SU-DHL-6 (cell line): Measurements from ENCODE around the gene TP73.
A peak's percentile ranks its signal among the peaks of the same experiment; 100 is the strongest.

Experiments used
- H2AFZ ChIP-seq: fragments of 200-600 bp; sonication (generic); 2 replicates; pipeline ENCODE4 v1.6.1; 2014; ENCODE audit warnings: low read depth, mild to moderate bottlenecking, moderate library complexity, mixed read lengths, antibody characterized with exemption, low read length; ENCODE audit not compliant: severe bottlenecking
- H3F3A ChIP-seq: fragments of 200-600 bp; shearing (Covaris generic); 2 replicates; pipeline ENCODE4 v1.6.0; 2016; ENCODE audit warnings: antibody characterized with exemption, mild to moderate bottlenecking; ENCODE audit not compliant: insufficient read depth
- H3K27ac ChIP-seq: fragments of 200-600 bp; sonication (generic); 2 replicates; pipeline ENCODE4 v1.5.1; 2016; ENCODE audit warnings: low read depth, mild to moderate bottlenecking, low read length, moderate library complexity, mixed read lengths
- H3K27me3 ChIP-seq: fragments of 200-600 bp; sonication (generic), shearing (Covaris generic); 2 replicates; pipeline ENCODE4 v1.6.0; 2014; ENCODE audit warnings: mild to moderate bottlenecking, low read length
- H3K36me3 ChIP-seq: fragments of 200-600 bp; sonication (generic); 2 replicates; pipeline ENCODE4 v1.6.1; 2014; ENCODE audit warnings: mild to moderate bottlenecking, low read length, mixed read lengths
- H3K4me2 ChIP-seq: fragments of 300-600, 200-600 bp; shearing (Covaris generic), sonication (generic); 2 replicates; pipeline ENCODE4 v1.6.0; 2014; ENCODE audit warnings: low read length, low read depth, mild to moderate bottlenecking; ENCODE audit not compliant: poor library complexity, severe bottlenecking
- H3K4me3 ChIP-seq: fragments of 200-600 bp; sonication (generic); 2 replicates; pipeline ENCODE4 v1.5.1; 2014; ENCODE audit warnings: antibody characterized with exemption, low read length, mild to moderate bottlenecking, mixed read lengths; ENCODE audit not compliant: insufficient read depth, poor library complexity, severe bottlenecking
- H3K79me2 ChIP-seq: fragments of 200-600 bp; sonication (generic); 2 replicates; pipeline ENCODE4 v1.6.1; 2014; ENCODE audit warnings: mild to moderate bottlenecking, low read length, moderate library complexity; ENCODE audit not compliant: insufficient read depth
- H3K9ac ChIP-seq: fragments of 200-600 bp; sonication (generic); 2 replicates; pipeline ENCODE4 v1.7.0; 2014; ENCODE audit warnings: mild to moderate bottlenecking, low read length
- H3K9me2 ChIP-seq: fragments of 200-600 bp; sonication (generic); replicated peaks from 2 replicates; pipeline ENCODE4 v1.6.1; 2014; ENCODE audit warnings: low read length; ENCODE audit not compliant: insufficient read depth
- H3K9me3 ChIP-seq: fragments of 200-600 bp; sonication (generic); 2 replicates; pipeline ENCODE4 v1.6.1; 2014; ENCODE audit warnings: low read length, mixed read lengths; ENCODE audit not compliant: insufficient read depth
- H4K20me1 ChIP-seq: fragments of 200-600 bp; sonication (generic); 2 replicates; pipeline ENCODE4 v1.6.1; 2014; ENCODE audit warnings: low read depth, mild to moderate bottlenecking, antibody characterized with exemption, low read length, moderate library complexity, mixed read lengths
- CTCF ChIP-seq: fragments of 200-600 bp; sonication (generic); IDR thresholded peaks from one replicate; pipeline ENCODE4 v1.5.1; 2017; ENCODE audit warnings: antibody characterized with exemption, mild to moderate bottlenecking, low read length, moderate library complexity; ENCODE audit not compliant: insufficient read depth, poor library complexity, severe bottlenecking
- EZH2phosphoT487 ChIP-seq: fragments of 200-600 bp; sonication (generic), shearing (Covaris generic); conservative IDR thresholded peaks from 2 replicates; pipeline ENCODE4 v1.6.1; 2018; ENCODE audit warnings: mild to moderate bottlenecking, antibody characterized with exemption, low read length, moderate library complexity, mixed read lengths

The TP73 gene

GRCh38 chr1:3651930-3652547, at the start of gene TP73:
TP73 (plus strand) TSS chr1:3652516; CDS start chr1:3682366, 29,850 bp downstream.
- Histone ChIP-seq H3F3A (peaks cover 4% of the 10 kb centered on the region; the same call in 1 of the 2 replicates), H3K79me2 (no peaks in the 10 kb centered on the region), H4K20me1 (no peaks in the 10 kb centered on the region), H3K9ac (peak within 1 kb of the TSS; percentile 49), H3K9me2 (no peaks in the 10 kb centered on the region), H3K9me3 (no peaks in the 10 kb centered on the region), H3K4me3 (peak within 1 kb of the TSS; percentile 42), H2AFZ (no peak within 1 kb of the TSS), H3K36me3 (no peaks in the 10 kb centered on the region), H3K27ac (no peak within 1 kb of the TSS), H3K4me2 (peak within 1 kb of the TSS; percentile 43), H3K27me3 (no peaks in the 10 kb centered on the region)
- TF ChIP-seq EZH2phosphoT487 (no peak), CTCF (no peak)

- Histone ChIP-seq H3K27me3 (no peaks in the 10 kb centered on the region), H3F3A (no peaks in the 10 kb centered on the region), H3K9ac (no peak overlapping the region), H3K9me2 (no peaks in the 10 kb centered on the region), H4K20me1 (no peaks in the 10 kb centered on the region), H3K4me2 (no peak overlapping the region), H3K36me3 (no peaks in the 10 kb centered on the region), H3K9me3 (no peaks in the 10 kb centered on the region), H3K27ac (no peak overlapping the region), H3K79me2 (no peaks in the 10 kb centered on the region), H2AFZ (no peak overlapping the region), H3K4me3 (no peak overlapping the region)
- TF ChIP-seq CTCF (no peak), EZH2phosphoT487 (no peak)
These were observed 49.2 kb upstream of the TP73 start for GRCh38 chr1:3603156-3603555.

- Histone ChIP-seq H4K20me1 (no peaks in the 10 kb centered on the region), H3F3A (no peaks in the 10 kb centered on the region), H3K4me3 (no peak overlapping the region), H3K9me2 (no peaks in the 10 kb centered on the region), H3K9ac (no peak overlapping the region), H3K4me2 (no peak overlapping the region), H3K79me2 (no peaks in the 10 kb centered on the region), H2AFZ (no peak overlapping the region), H3K27ac (no peak overlapping the region), H3K27me3 (no peaks in the 10 kb centered on the region), H3K36me3 (no peaks in the 10 kb centered on the region), H3K9me3 (no peaks in the 10 kb centered on the region)
- TF ChIP-seq CTCF: no peak
- TF ChIP-seq EZH2phosphoT487: no peak
These were observed 48.5 kb upstream of the TP73 start for GRCh38 chr1:3603571-3604467.
